NT2/D1 (cell line): ENCODE data around the gene COIL.

ENCODE experiments used
- DNase-seq: peaks from one replicate; pipeline ENCODE4 v3.0.0-alpha.2; 2011; ENCODE audit warnings: low read depth, low spot score
- H3K27me3 ChIP-seq: 2 replicates; pipeline ENCODE4 v1.6.0; 2011; ENCODE audit warnings: mild to moderate bottlenecking; ENCODE audit not compliant: insufficient read length, insufficient read depth
- H3K36me3 ChIP-seq: 2 replicates; pipeline ENCODE4 v1.6.1; 2011; ENCODE audit warnings: mild to moderate bottlenecking, low read length, mixed read lengths; ENCODE audit not compliant: insufficient read depth, insufficient read length
- H3K4me1 ChIP-seq: 2 replicates; pipeline ENCODE4 v1.5.1; 2011; ENCODE audit not compliant: insufficient read depth, insufficient read length
- H3K4me3 ChIP-seq: 2 replicates; pipeline ENCODE4 v1.5.1; 2011; ENCODE audit warnings: low read depth; ENCODE audit not compliant: insufficient read length
- H3K9ac ChIP-seq: 2 replicates; pipeline ENCODE4 v1.6.0; 2011; ENCODE audit warnings: low read depth; ENCODE audit not compliant: insufficient read length
- H3K9me3 ChIP-seq: 2 replicates; pipeline ENCODE4 v1.5.1; 2011; ENCODE audit warnings: mild to moderate bottlenecking, low read length; ENCODE audit not compliant: insufficient read depth
- SUZ12 ChIP-seq: IDR thresholded peaks from 2 replicates; pipeline ENCODE4 v1.6.1; 2011; ENCODE audit not compliant: insufficient read length, insufficient read depth; ENCODE audit errors: extremely low read depth
- YY1 ChIP-seq: IDR thresholded peaks from 2 replicates; pipeline ENCODE4 v1.6.1; 2011; ENCODE audit not compliant: insufficient read length, insufficient read depth
- ZNF274 ChIP-seq: IDR thresholded peaks from 2 replicates; pipeline ENCODE4 v1.6.1; 2011; ENCODE audit warnings: mild to moderate bottlenecking, low read depth, low read length

The COIL gene, protein sequence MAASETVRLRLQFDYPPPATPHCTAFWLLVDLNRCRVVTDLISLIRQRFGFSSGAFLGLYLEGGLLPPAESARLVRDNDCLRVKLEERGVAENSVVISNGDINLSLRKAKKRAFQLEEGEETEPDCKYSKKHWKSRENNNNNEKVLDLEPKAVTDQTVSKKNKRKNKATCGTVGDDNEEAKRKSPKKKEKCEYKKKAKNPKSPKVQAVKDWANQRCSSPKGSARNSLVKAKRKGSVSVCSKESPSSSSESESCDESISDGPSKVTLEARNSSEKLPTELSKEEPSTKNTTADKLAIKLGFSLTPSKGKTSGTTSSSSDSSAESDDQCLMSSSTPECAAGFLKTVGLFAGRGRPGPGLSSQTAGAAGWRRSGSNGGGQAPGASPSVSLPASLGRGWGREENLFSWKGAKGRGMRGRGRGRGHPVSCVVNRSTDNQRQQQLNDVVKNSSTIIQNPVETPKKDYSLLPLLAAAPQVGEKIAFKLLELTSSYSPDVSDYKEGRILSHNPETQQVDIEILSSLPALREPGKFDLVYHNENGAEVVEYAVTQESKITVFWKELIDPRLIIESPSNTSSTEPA

DNA sequence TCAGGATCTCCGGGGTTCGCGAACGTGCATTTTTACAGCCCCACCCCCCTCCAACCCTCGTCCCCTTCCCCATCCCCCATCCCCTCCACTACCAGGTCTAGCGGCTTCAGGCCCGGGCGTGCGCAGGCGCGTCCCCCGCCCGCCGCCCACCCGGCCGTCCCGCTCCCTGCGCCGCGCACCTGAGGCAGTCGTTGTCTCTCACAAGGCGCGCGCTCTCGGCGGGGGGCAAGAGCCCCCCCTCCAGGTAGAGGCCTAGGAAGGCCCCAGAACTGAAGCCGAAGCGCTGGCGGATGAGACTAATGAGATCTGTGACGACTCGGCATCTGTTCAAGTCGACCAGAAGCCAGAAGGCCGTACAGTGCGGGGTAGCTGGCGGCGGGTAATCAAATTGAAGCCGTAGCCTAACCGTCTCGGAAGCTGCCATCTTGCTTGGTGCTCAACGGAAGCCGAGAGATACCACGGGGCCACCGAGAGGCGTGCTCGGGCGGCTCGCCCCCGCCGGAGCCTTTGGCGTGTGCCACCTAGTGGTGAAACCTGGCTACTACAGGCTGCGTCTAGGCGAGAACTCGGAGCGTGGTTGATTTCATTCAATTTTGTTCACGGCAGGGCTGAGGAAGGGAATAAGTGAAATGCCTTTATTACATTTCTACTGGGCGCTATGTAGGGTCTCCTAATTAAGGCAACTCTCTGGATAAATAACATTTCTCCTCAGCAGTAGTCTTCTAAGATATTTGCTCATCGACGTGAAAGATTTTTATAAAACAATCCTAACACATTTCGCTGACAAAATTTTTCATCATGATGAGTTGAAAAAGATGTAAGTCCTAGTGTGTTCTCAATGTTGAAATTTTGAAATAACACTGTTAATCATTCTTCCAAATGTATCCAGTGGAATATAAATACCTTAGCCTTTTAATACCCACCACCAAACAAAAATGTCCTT is at the start of gene COIL:
Gene COIL (minus strand): TSS at position 455 of the 943 bp plus-strand sequence. CDS start 31 bp downstream, at position 424.
- Histone ChIP-seq H3K36me3 (peaks cover 9% of the 10 kb centered on the region), H3K4me1 (no peaks in the 10 kb centered on the region), H3K27me3 (no peaks in the 10 kb centered on the region), H3K9me3 (no peaks in the 10 kb centered on the region), H3K4me3 (peak within 1 kb of the TSS; percentile 78), H3K9ac (peak within 1 kb of the TSS; percentile 97)
- TF ChIP-seq SUZ12 (no peak), ZNF274 (no peak), YY1 (peak; percentile 82)
- peak; percentile 84 for DNase-seq

DNA sequence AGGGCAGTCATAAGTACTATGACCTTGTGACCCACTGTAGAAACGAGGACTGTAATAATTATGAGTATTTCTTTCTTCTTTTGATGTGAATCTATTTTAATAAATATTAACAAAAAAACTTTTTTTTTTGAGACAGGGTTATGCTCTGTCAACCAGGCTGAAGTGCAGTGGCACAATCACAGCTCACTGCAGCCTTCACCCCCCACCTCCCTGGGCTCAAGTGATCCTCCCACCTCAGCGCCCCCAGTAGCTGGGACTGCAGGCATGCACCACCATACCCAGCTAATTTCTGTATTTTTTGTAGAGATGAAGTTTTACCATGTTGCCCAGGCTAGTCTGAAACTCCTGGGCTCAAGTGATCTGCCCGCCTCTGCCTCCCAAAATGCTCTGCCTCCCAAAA is 49.6 kb upstream of the COIL start:
- Histone ChIP-seq H3K9me3 (peaks cover 9% of the 10 kb centered on the region; the same call in 1 of the 2 replicates), H3K27me3 (no peaks in the 10 kb centered on the region), H3K36me3 (no peaks in the 10 kb centered on the region), H3K9ac (no peak overlapping the region), H3K4me1 (no peaks in the 10 kb centered on the region), H3K4me3 (no peak overlapping the region)
- TF ChIP-seq SUZ12 (no peak), ZNF274 (no peak), YY1 (no peak)
- no peak for DNase-seq

DNA sequence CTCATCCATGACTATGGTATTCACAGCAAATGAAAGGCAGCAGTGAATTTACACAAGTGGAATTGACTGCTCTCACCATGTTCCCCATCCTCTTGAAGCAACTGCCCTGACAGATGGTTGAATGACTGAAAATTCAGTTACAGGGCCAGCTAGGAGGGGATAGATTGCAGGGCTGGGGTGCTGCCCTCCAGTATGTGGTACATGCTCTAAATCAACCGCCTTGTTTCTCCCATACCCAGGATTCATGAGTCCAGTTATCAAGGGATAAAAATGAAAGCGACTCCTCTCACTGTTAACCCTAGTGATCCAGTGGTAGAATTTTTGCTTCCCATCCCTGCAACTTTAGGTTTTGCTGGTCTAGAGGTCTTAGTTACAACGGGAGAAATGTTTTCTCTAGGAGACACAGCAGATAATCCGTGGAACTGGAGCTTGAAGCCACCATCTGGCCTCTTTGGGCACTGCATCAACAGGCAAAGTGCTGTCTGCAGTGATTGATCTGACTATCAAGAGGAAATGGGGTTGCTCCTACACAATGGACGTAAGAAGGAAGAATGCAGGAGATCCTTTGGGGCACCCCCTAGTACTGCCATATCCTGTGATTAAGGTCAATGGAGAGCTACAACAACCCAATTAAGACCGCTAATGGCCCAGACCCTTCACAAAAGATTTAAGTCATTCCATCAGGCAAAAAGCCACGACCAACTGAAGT is 49.0 kb upstream of the COIL start:
- H3K9me3 ChIP-seq: peaks cover 9% of the 10 kb centered on the region; the same call in 1 of the 2 replicates
- no peaks in the 10 kb centered on the region for H3K4me1 ChIP-seq
- DNase-seq: peak; percentile 66
- H3K27me3 ChIP-seq: no peaks in the 10 kb centered on the region
- no peak overlapping the region for H3K9ac ChIP-seq
- H3K4me3 ChIP-seq: no peak overlapping the region
- H3K36me3 ChIP-seq: no peaks in the 10 kb centered on the region
- TF ChIP-seq ZNF274 (no peak), SUZ12 (no peak), YY1 (no peak)

DNA sequence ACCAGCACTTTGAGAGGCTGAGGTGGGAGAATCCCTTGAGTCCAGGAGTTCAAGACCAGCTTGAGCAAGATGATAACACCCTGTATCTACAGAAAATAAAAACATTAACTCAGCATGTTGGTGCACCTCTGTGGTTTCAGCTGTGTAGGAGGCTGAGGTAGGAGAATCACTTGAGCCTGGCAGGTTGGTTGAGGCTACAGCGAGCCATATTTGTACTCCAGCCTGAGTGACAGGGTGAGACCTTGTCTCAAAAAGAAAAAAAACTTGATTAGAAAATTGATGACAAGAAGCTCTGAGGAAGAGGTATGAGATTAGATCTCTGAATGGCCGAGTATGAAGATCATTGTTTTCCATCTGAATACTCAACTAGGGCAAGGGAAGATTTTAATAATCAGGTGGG is 48.1 kb upstream of the COIL start:
- H3K36me3 ChIP-seq: no peaks in the 10 kb centered on the region
- H3K9ac ChIP-seq: no peak overlapping the region
- no peak overlapping the region for H3K4me3 ChIP-seq
- DNase-seq: no peak
- TF ChIP-seq ZNF274 (no peak), SUZ12 (no peak), YY1 (no peak)
- H3K9me3 ChIP-seq: peaks cover 9% of the 10 kb centered on the region; the same call in 1 of the 2 replicates
- no peaks in the 10 kb centered on the region for H3K27me3 ChIP-seq
- no peaks in the 10 kb centered on the region for H3K4me1 ChIP-seq

DNA sequence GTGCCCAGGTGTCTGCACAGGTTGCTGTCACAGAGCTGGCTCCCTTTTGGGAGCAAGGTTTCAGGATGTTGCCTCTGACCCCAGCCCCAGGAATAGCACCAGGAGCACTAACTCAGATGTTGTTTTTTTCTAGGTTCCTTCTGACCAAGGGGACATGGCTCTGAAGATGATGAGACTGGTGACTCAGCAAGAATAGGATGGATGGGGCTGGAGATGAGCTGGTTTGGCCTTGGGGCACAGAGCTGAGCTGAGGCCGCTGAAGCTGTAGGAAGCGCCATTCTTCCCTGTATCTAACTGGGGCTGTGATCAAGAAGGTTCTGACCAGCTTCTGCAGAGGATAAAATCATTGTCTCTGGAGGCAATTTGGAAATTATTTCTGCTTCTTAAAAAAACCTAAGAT is 45.2 kb upstream of the COIL start:
- no peak for TF ChIP-seq ZNF274
- no peak for TF ChIP-seq YY1
- no peak for TF ChIP-seq SUZ12
- H3K9ac ChIP-seq: no peak overlapping the region
- no peak for DNase-seq
- peaks cover 15% of the 10 kb centered on the region for H3K36me3 ChIP-seq
- no peak overlapping the region for H3K4me3 ChIP-seq
- H3K4me1 ChIP-seq: no peaks in the 10 kb centered on the region
- no peaks in the 10 kb centered on the region for H3K27me3 ChIP-seq
- no peaks in the 10 kb centered on the region for H3K9me3 ChIP-seq

DNA sequence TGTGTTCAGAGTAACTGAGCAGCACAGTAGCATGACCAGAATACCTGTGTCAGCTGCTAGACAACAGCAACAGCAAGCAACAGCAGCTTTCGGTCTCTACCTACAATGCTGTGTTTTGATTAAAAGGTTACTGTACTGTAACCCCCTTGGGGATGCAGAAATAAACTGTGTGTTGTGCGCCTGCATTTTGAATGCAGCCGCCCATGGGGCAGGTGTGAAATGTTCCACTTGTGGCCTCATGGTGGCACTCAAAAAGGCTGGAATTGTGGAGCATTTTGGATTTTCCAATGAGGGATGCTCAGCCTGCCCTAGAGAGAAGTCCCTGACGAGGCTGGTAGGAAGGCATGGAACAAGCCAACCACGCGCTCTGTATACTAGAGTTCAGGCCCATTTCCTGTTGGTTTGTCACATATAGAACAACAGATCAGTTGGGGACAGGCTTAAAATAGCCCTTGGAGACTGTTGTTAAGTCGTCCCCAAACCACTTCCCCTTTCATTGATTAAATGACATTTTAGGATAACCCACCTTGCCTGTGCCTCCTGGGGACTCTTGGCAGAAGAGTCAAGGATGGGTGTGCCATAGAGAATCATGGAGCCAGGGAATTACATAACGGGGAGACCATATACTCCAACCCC is 44.2 kb upstream of the COIL start:
- Histone ChIP-seq H3K27me3 (no peaks in the 10 kb centered on the region), H3K9ac (no peak overlapping the region), H3K4me3 (no peak overlapping the region), H3K36me3 (peaks cover 21% of the 10 kb centered on the region), H3K4me1 (no peaks in the 10 kb centered on the region), H3K9me3 (no peaks in the 10 kb centered on the region)
- TF ChIP-seq YY1: no peak
- TF ChIP-seq ZNF274: no peak
- DNase-seq: no peak
